ENCODE measurements around the gene ZNF474. TPM values are rescaled to one million over a fixed set of nuclear protein-coding genes. Genes with fewer than 3 reads are reported as not detected.

ZNF474 gene
- total and polyA plus RNA-seq, 2 donors (not counting 1 experiment from before 2014, with no cell fraction given) = 0.12 TPM; not detected in 1

DNA sequence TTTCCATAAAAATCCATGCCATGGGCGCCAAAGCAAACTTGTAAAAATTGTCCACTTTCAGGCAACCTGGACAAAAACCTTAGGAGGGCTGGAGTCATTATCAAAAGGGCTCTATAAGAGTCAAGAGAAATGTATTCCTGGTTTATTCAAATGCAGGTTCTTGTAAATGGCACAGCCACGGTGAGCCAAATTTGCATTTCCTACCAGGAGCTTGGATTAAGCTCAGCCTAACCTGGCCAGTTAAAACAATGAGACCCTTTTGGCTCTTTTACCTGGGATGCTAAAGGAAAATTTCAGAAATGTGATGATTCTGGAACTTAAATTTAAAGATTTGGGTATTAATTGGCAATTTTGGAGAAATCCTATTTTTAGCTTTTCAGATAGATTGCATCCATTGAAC lies 8.9 kb upstream of the ZNF474 start:
- no peak for TF ChIP-seq EZH2 (IDR thresholded peaks at IDR 0.05; ENCODE audit: borderline replicate concordance, insufficient read depth, low read depth, low read length, poor library complexity, severe bottlenecking)
- TF ChIP-seq, protein P1, sequence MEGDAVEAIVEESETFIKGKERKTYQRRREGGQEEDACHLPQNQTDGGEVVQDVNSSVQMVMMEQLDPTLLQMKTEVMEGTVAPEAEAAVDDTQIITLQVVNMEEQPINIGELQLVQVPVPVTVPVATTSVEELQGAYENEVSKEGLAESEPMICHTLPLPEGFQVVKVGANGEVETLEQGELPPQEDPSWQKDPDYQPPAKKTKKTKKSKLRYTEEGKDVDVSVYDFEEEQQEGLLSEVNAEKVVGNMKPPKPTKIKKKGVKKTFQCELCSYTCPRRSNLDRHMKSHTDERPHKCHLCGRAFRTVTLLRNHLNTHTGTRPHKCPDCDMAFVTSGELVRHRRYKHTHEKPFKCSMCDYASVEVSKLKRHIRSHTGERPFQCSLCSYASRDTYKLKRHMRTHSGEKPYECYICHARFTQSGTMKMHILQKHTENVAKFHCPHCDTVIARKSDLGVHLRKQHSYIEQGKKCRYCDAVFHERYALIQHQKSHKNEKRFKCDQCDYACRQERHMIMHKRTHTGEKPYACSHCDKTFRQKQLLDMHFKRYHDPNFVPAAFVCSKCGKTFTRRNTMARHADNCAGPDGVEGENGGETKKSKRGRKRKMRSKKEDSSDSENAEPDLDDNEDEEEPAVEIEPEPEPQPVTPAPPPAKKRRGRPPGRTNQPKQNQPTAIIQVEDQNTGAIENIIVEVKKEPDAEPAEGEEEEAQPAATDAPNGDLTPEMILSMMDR (IDR thresholded peaks at IDR 0.05) = no peak
- H3K4me2 ChIP-seq (replicated peaks; ENCODE audit: low read depth, low read length, poor library complexity, severe bottlenecking) = no peak overlapping the region

DNA sequence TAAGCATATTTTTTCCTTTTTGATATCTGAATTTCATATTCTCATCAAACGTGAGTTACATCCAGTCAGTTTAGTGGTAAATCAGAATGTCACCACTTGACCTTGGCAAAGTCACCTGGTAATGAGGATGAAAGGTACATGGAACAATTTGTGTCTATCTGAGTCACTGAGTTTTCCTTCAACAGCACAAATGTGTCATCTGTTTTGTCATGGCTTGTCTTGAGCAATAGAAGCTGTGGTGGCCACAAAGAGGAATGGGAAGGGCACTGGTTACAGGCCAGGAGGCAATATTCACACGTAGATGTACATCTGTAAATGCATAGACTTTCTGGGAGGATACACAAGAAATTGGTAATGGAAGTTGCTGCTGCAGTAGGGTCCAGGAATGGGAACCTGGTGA lies 8.4 kb upstream of the ZNF474 start:
- no peak for ATAC-seq (ENCODE audit: low read depth)
- Mint-ChIP-seq H3K4me1 (no peaks in the 10 kb centered on the region), H3K27me3 (peaks cover 12% of the 10 kb centered on the region), H3K4me3 (no peak overlapping the region), H3K9me3 (ENCODE audit: insufficient read depth) (no peaks in the 10 kb centered on the region), H3K27ac (no peak overlapping the region)
- H3K4me3 ChIP-seq (ENCODE audit: control extremely low read depth in 1 of 5, extremely low read depth in 1 of 5, insufficient read depth in 1 of 5, low read depth in 2 of 5, low read length in 4 of 5) = no peak overlapping the region
- H3K36me3 ChIP-seq (replicated peaks in 1 of 2; ENCODE audit: control extremely low read depth in 1 of 2, control insufficient read depth in 1 of 2, extremely low read depth in 1 of 2, insufficient read depth in 2 of 2, low read length in 1 of 2) = no peaks in the 10 kb centered on the region
- H3K79me2 ChIP-seq (ENCODE audit: control insufficient read depth, insufficient read depth, low read length) = no peaks in the 10 kb centered on the region
- H3K27me3 ChIP-seq (replicated peaks in 1 of 4; ENCODE audit: control extremely low read depth in 1 of 4, control insufficient read depth in 3 of 4, insufficient read depth in 4 of 4, low read length in 3 of 4) = peaks cover 0 to 6% (median 2%) of the 10 kb centered on the region in 4 experiments
- H2AFZ ChIP-seq (ENCODE audit: insufficient read depth, low read depth, low read length, poor library complexity, severe bottlenecking) = no peak overlapping the region
- no peak overlapping the region for H3K27ac ChIP-seq (ENCODE audit: low read length in 2 of 2)
- no peaks in the 10 kb centered on the region for H4K20me1 ChIP-seq (ENCODE audit: control insufficient read depth, insufficient read depth, low read length, poor library complexity, severe bottlenecking)
- intact Hi-C loops (cut with micrococcal nuclease) = no loop called here
- no peak for TF ChIP-seq EZH2 (IDR thresholded peaks at IDR 0.05; ENCODE audit: borderline replicate concordance, insufficient read depth, low read depth, low read length, poor library complexity, severe bottlenecking)
- TF ChIP-seq, protein P1 (IDR thresholded peaks at IDR 0.05) = no peak
- no peaks in the 10 kb centered on the region for H3K4me1 ChIP-seq (ENCODE audit: control insufficient read depth in 2 of 2, insufficient read depth in 2 of 2, low read length in 2 of 2)
- DNase-seq = no peak
- no peak overlapping the region for H3K4me2 ChIP-seq (replicated peaks; ENCODE audit: low read depth, low read length, poor library complexity, severe bottlenecking)
- ChIA-PET POLR2A (no interaction called here), CTCF (no interaction called here)
- H3K9ac ChIP-seq (ENCODE audit: low read length) = no peak overlapping the region
- WGBS (ENCODE audit: insufficient coverage) = 75% methylated on average over 2 of the region's 2 CpGs
- no peaks in the 10 kb centered on the region for H3K9me3 ChIP-seq (ENCODE audit: control extremely low read depth in 1 of 3, control insufficient read depth in 2 of 3, insufficient read depth in 1 of 3, low read length in 2 of 3)

More for the DNA sequence above, 8.9 kb upstream of the ZNF474 start:
- ChIA-PET POLR2A (no interaction called here), CTCF (no interaction called here)
- Histone ChIP-seq H3K79me2 (ENCODE audit: control insufficient read depth, insufficient read depth, low read length) (no peaks in the 10 kb centered on the region), H3K27ac (ENCODE audit: low read length in 2 of 2) (no peak overlapping the region), H3K4me3 (ENCODE audit: control extremely low read depth in 1 of 5, extremely low read depth in 1 of 5, insufficient read depth in 1 of 5, low read depth in 2 of 5, low read length in 4 of 5) (no peak overlapping the region), H3K4me1 (ENCODE audit: control insufficient read depth in 2 of 2, insufficient read depth in 2 of 2, low read length in 2 of 2) (no peaks in the 10 kb centered on the region), H3K27me3 (replicated peaks in 1 of 4; ENCODE audit: control extremely low read depth in 1 of 4, control insufficient read depth in 3 of 4, insufficient read depth in 4 of 4, low read length in 3 of 4) (peaks cover 0 to 6% (median 2%) of the 10 kb centered on the region in 4 experiments), H3K36me3 (replicated peaks in 1 of 2; ENCODE audit: control extremely low read depth in 1 of 2, control insufficient read depth in 1 of 2, extremely low read depth in 1 of 2, insufficient read depth in 2 of 2, low read length in 1 of 2) (no peaks in the 10 kb centered on the region), H2AFZ (ENCODE audit: insufficient read depth, low read depth, low read length, poor library complexity, severe bottlenecking) (no peak overlapping the region), H3K9ac (ENCODE audit: low read length) (no peak overlapping the region), H3K9me3 (ENCODE audit: control extremely low read depth in 1 of 3, control insufficient read depth in 2 of 3, insufficient read depth in 1 of 3, low read length in 2 of 3) (no peaks in the 10 kb centered on the region), H4K20me1 (ENCODE audit: control insufficient read depth, insufficient read depth, low read length, poor library complexity, severe bottlenecking) (no peaks in the 10 kb centered on the region)
- Mint-ChIP-seq H3K9me3 (ENCODE audit: insufficient read depth) (no peaks in the 10 kb centered on the region), H3K4me1 (no peaks in the 10 kb centered on the region), H3K27me3 (peaks cover 12% of the 10 kb centered on the region), H3K4me3 (no peak overlapping the region), H3K27ac (no peak overlapping the region)
- intact Hi-C loops (cut with micrococcal nuclease) = no loop called here
- WGBS (ENCODE audit: insufficient coverage) = 88% methylated on average over 1 of the region's 2 CpGs
- ATAC-seq (ENCODE audit: low read depth) (no peak), DNase-seq (no peak)

All from B cell (primary cell).